Renal pelvis (tissue), 4 donors: ENCODE results near the gene STUM. TPM values are rescaled to one million over a fixed set of nuclear protein-coding genes. Genes with fewer than 3 reads are reported as not detected.
A peak's percentile ranks its signal among the peaks of the same experiment; 100 is the strongest.
"Not testable (repeated sequence)": the region's sequence is repeated elsewhere in the genome, so short reads cannot be mapped to it uniquely, and the experiment has no call there.

Experiments used
- DNase-seq: peaks from one replicate; pipeline ENCODE4 v3.0.0-alpha.2; 2013
- polyA plus RNA-seq, 3 donors: library from polyadenylated mRNA; unstranded; fragments of 120-200 nt; gene quantifications; one replicate each; pipeline ENCODE4 v1.2.1, GENCODE V29; 2013; ENCODE audit not compliant: insufficient read length in 3 of 3

The STUM gene
- polyA plus RNA-seq, 3 donors = 1.7 to 2.3 (median 1.8) TPM

DNA sequence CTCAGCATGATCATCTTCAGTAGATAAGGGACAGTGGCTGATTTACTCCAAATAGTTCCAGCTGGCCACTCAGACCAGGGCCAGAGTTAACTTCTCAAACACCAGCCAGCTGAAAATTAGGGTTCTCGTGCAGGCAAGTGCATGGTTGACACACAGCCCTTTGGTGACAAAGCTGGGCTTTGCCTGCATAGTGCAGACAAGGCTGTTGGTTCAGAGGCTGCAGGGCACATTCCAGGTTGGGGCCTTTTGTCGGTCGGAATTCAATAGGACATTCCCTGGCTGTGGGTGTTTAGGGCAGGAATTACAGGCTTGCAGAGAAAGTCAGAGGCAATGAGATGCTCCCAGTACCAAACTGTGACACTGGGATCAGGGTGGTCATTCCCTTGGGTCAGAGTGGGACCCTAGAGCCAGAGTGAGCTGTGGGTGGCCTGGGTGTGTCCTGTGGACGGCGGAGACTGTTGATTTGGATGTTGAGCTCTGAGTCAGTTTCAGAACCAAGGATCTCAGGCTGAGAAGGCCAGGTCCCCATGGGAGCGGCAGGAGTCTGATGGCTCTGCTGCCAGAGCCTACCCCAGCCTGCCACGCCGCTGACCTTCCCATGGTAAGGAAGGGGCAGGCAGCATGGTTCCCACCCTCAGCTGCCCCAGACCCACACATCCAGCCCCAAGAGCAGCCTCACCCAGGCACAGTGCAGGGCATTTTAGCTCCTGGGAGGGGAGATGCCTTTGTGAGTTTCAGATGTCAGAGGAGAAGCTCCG, 56.2 kb downstream of the STUM start:
- no peak for DNase-seq

DNA sequence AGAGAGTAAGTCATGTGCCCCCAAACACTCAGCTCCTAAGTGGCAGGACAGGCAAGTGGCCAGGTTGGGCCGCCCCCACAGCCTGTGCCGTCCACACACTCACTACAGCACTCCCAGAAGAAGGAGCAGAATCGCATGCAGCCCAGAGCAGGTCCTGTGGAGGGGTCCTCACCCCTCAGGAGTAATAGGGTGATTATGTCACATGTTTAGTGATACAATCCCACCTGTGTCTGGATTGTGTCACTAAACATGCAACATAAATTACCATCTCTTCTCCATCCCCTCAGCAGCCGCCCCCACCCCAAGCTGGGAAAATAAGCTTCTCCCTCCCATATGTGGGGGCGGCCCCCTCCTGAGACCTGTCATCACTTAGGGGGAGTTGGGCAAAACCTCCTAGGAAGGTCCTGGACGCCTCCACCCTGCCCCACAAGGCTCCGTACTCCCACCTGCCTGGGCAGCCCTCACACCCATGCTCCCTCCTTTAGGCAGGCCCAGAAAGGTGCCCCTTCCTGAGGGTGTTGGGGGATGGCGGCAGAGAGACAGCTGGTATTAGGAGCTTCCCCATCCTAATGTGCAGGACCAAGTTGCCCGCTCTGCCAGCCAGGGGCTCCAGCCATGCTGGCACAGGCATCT, 56.9 kb downstream of the STUM start:
- DNase-seq = no peak

- no peak for DNase-seq
Observed at GRCh38 chr1:226606311-226607267, 58.0 kb downstream of the STUM start.

DNA sequence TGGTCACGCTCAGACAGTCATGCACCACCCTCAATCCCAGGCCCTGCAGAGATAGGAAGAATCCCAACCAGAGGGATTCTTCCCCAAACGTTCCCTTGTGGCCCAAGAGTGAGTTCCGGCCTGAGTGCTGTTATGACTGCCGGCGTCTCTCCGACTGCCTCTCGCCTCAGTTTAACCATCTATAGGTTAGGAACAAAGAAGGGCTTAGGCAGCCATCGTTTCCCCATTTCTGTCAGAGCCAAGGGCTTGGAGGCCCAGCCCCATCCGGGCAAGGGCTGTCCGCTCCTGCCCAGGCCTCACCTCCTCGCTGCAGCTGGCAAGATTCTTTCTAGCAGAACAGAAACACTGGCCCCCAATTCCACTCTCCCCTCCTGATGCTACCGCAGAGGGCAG, 58.7 kb downstream of the STUM start:
- no peak for DNase-seq

- DNase-seq = no peak
Observed at GRCh38 chr1:226607821-226608220, 59.3 kb downstream of the STUM start.

- DNase-seq = peak; percentile 68
Observed at GRCh38 chr1:226608699-226609505, 60.3 kb downstream of the STUM start.

GRCh38 chr1:226609836-226610455, 61.4 kb downstream of the STUM start:
- no peak for DNase-seq

GRCh38 chr1:226610671-226611070, 62.1 kb downstream of the STUM start:
- no peak for DNase-seq

GRCh38 chr1:226611301-226611700, 62.7 kb downstream of the STUM start:
- DNase-seq = no peak

- DNase-seq = not testable (repeated sequence)
Observed at GRCh38 chr1:226611980-226612379, 63.4 kb downstream of the STUM start.

DNA sequence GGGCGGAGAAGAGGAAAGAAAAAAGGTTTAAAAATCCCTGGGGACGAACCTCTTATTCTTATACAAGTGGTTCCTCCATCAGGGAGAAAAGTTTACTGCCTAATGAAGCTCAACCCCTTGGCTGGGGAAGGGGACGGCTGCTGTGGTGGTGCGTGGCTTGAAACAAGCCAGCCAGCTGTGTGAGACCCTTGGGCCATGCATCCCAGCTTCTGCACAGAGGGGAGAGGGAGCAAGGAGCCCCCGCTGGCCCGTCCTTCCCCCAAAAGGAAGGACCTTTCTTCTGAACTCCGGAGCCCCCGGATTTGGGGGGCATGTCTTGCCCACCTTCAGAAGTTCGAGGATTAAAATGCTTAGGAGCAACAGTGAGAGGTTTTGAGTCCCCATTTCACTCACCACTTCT, 67.3 kb downstream of the STUM start:
- DNase-seq = no peak

DNA sequence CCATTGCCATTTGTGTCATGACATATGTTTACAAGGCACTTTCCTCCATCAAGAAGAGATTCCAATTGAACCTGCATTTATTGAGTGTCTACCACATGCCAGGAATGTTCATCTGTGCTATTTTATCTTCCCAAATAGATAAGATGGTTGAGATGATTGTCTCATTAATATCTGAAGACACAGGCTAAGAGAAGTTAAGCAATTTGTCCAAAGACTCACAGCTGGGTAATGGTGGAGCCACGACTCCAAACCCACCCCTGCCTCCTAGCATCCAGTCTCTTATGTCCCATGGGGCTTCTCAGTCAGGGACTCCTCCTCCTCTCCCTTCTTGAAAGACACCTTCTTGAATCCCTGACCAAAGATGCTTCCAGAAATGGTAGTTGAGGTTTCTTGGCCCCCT, 68.1 kb downstream of the STUM start:
- no peak for DNase-seq

DNA sequence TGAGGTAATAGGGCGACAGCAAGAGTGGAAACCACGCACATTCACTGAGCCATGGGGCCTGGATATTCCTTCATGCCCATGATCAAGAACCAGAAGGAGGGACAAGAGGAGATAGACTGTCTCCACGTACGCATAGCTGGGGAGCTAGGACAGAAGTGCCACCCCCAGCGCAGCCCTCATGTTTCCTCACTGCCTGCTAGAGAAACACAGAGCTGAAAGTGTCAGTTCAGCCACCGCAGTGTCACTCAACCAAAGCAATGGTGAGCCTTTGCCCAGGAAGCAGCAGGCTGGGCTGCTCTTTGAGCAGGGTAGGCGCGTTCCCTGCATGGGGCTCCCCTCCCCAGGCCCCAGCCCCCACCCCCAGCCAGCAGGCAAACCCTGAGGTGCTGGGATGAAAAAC, 68.5 kb downstream of the STUM start:
- DNase-seq = no peak

DNA sequence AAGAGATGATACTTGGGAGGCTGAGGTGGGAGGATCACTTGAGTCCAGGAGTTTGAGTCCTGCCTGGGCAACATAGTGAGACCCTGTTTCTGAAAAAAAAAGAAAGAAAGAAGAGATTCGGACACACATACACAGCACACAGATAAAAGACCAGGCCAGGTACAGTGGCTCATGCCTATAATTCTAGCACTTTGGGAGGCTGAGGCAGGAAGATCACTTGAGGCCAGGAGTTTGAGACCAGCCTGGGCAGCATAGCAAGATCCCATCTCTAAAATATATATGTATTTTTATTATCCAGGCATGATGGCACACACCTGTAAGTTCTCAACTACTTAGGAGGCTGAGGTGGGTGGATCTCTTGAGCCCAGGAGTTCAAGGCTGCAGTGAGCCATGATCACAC, 69.2 kb downstream of the STUM start:
- DNase-seq = not testable (repeated sequence)

DNA sequence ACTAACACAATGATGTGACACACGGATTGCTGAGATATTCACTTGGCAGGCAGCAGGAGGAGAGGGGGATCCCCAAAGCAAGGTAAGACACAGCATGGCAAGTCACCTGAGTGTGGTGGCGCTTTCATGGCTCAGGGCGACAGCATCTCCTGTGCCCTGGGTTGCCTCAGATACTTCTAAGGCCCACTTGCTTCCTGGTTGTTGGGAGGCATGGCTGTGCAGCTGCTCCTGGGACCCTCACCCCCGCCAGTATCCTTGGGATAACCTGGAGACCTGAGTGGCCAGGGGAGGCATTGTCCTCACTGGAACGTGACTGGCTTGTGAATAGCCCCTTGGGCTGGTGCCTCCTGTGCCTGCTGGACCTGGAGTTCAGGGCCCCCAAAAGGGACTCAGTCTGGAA, 69.8 kb downstream of the STUM start:
- no peak for DNase-seq

GRCh38 chr1:226619031-226619430, 70.5 kb downstream of the STUM start:
- no peak for DNase-seq

- no peak for DNase-seq
Observed at GRCh38 chr1:226622012-226622411, 73.4 kb downstream of the STUM start.

- DNase-seq = no peak
Observed at GRCh38 chr1:226624526-226624925, 76.0 kb downstream of the STUM start.

DNA sequence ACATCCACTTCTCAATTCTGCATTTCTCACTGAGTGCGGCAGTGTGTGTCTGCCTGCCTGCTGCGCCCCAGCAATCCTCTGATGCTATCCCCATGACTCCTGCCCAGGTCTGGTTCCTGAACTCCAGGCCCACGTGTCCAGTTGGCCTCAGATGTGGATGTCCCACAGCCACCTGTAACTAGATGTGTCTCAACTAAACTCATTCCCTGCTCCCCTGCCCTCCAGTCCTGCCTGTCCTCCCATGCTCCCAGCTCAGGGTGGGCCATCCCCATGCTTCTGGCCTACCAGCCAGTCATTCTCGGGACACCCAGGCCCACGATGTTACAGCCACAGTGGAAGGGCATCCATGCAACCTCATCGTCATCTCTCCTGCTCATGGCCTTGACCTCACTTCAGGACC, 76.8 kb downstream of the STUM start:
- DNase-seq = no peak

- DNase-seq = no peak
Observed at GRCh38 chr1:226625832-226626576, 77.4 kb downstream of the STUM start.

DNA sequence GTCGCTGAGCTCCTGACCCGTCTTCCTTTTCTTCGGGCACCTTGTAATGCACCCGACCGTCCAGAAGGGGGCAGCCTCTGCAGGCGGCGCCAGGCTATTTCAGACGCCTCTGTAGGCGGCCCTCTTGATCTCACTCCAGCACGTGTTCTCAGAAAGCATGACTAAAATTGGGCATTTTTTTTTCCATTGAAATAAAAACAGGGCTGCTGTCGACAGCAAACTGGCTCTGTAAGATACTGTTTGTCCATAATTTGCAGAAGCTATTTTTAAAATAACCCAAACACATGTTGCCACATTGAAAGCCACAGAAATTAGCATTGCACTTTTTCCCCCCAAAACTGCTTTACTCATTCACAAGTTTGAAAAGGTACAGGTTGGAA, 78.0 kb downstream of the STUM start:
- DNase-seq = no peak
